Ovary (tissue), 3 donors: ENCODE results near the gene NOTCH2NLA.
"Not testable (repeated sequence)": the region's sequence is repeated elsewhere in the genome, so short reads cannot be mapped to it uniquely, and the experiment has no call there.

ENCODE experiments used
- EP300 ChIP-seq: sonication (generic); formaldehyde crosslinking; IDR thresholded peaks from one replicate; pipeline ENCODE4 v1.6.1; 2017; ENCODE audit warnings: antibody characterized with exemption
- POLR2A ChIP-seq: fragments of 450-650 bp; IDR thresholded peaks from one replicate; pipeline ENCODE4 v1.6.1; 2017; ENCODE audit warnings: antibody characterized with exemption, mild to moderate bottlenecking, moderate library complexity
- TF ChIP-seq, protein P1 (sequence below), 3 donors: fragments of 450-650 bp in 2 of 3; fragments of 200-600 bp in 1 of 3; IDR thresholded peaks; one replicate each; pipeline versions ENCODE4 v1.5.1 to v1.8.0; 2016 to 2022; ENCODE audit warnings: antibody characterized with exemption in 3 of 3, mild to moderate bottlenecking in 1 of 3
- donor health status: DM: no; HTN: no; CAD: no.

DNA sequence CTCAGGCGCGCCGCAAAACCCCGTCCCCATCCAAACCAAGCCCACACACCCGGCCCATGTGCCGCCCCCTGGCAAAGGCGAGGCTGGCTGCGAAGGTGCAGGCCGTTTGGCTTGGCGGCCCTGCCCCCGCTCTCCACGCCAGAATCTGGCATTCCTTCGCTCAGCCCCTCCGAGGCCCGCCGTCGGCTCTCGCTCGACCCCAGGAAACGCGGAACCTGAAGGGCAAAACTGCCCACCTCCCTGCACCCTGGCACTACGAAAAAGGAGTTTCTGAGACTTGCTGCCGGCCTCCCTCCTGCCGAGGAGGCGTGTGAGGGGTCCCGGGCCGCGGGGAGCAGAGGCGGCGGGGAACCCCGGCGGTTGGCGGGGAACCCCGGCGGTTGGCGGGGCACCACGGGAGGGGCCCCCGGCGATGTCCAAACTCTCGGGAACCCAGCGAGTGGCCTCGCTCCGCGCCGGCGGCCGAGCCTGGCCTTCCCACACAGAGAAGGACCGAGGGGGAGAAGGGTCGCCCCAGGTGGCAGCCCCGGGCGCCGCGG, 608 bp downstream of the NOTCH2NLA start:
- TF ChIP-seq POLR2A, EP300: not testable (repeated sequence)
- TF ChIP-seq, protein P1, sequence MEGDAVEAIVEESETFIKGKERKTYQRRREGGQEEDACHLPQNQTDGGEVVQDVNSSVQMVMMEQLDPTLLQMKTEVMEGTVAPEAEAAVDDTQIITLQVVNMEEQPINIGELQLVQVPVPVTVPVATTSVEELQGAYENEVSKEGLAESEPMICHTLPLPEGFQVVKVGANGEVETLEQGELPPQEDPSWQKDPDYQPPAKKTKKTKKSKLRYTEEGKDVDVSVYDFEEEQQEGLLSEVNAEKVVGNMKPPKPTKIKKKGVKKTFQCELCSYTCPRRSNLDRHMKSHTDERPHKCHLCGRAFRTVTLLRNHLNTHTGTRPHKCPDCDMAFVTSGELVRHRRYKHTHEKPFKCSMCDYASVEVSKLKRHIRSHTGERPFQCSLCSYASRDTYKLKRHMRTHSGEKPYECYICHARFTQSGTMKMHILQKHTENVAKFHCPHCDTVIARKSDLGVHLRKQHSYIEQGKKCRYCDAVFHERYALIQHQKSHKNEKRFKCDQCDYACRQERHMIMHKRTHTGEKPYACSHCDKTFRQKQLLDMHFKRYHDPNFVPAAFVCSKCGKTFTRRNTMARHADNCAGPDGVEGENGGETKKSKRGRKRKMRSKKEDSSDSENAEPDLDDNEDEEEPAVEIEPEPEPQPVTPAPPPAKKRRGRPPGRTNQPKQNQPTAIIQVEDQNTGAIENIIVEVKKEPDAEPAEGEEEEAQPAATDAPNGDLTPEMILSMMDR (IDR thresholded peaks at IDR 0.05), result not testable (repeated sequence)
